ENCODE data around the gene MAP7D3. TPM values are rescaled to one million over a fixed set of nuclear protein-coding genes. Genes with fewer than 3 reads are reported as not detected.

MAP7D3 gene
- total RNA-seq, 1 donor from 2014 or later: 8.2 TPM

- H3K4me1 ChIP-seq: peaks cover 26% of the 10 kb centered on the region
- ATAC-seq (peak in 1 of 2 donors; percentile 29), DNase-seq (no peak)
- intact Hi-C loops (cut with DNase I): no loop called here
- H3K4me3 ChIP-seq: no peak overlapping the region
- H3K9me3 ChIP-seq: no peaks in the 10 kb centered on the region
- H3K27ac ChIP-seq: no peak overlapping the region
- H3K36me3 ChIP-seq: no peaks in the 10 kb centered on the region
- no peak for TF ChIP-seq CTCF (IDR thresholded peaks at IDR 0.05)
- no peaks in the 10 kb centered on the region for H3K27me3 ChIP-seq (ENCODE audit: low read depth)
These were observed 53.2 kb downstream of the MAP7D3 start for GRCh38 chrX:136198010-136198409.

- Histone ChIP-seq H3K27me3 (ENCODE audit: low read depth) (no peaks in the 10 kb centered on the region), H3K27ac (no peak overlapping the region), H3K4me1 (peaks cover 26% of the 10 kb centered on the region), H3K36me3 (no peaks in the 10 kb centered on the region), H3K9me3 (no peaks in the 10 kb centered on the region), H3K4me3 (no peak overlapping the region)
- ATAC-seq (no peak), DNase-seq (no peak)
- no peak for TF ChIP-seq CTCF (IDR thresholded peaks at IDR 0.05)
- intact Hi-C loops (cut with DNase I): no loop called here
These were observed 54.5 kb downstream of the MAP7D3 start for GRCh38 chrX:136196691-136197155.

- ATAC-seq (no peak), DNase-seq (no peak)
- no peak overlapping the region for H3K4me3 ChIP-seq
- TF ChIP-seq CTCF (IDR thresholded peaks at IDR 0.05): no peak
- intact Hi-C loops (cut with DNase I): no loop called here
- no peaks in the 10 kb centered on the region for H3K27me3 ChIP-seq (ENCODE audit: low read depth)
- H3K9me3 ChIP-seq: no peaks in the 10 kb centered on the region
- H3K27ac ChIP-seq: no peak overlapping the region
- H3K4me1 ChIP-seq: peaks cover 26% of the 10 kb centered on the region
- H3K36me3 ChIP-seq: no peaks in the 10 kb centered on the region
These were observed 56.0 kb downstream of the MAP7D3 start for GRCh38 chrX:136195247-136195646.

GRCh38 chrX:136194536-136194935, 56.7 kb downstream of the MAP7D3 start:
- DNase-seq: no peak
- ATAC-seq: no peak

GRCh38 chrX:136193771-136194170, 57.4 kb downstream of the MAP7D3 start:
- Histone ChIP-seq H3K4me3 (no peak overlapping the region), H3K27ac (no peak overlapping the region), H3K9me3 (no peaks in the 10 kb centered on the region), H3K36me3 (no peaks in the 10 kb centered on the region), H3K27me3 (ENCODE audit: low read depth) (no peaks in the 10 kb centered on the region), H3K4me1 (peaks cover 33% of the 10 kb centered on the region)
- no peak for ATAC-seq
- TF ChIP-seq CTCF (IDR thresholded peaks at IDR 0.05): no peak
- intact Hi-C loops (cut with DNase I): no loop called here
- DNase-seq: no peak

More at GRCh38 chrX:136194536-136194935, 56.7 kb downstream of the MAP7D3 start:
- no peaks in the 10 kb centered on the region for H3K9me3 ChIP-seq
- intact Hi-C loops (cut with DNase I): no loop called here
- no peak overlapping the region for H3K4me3 ChIP-seq
- H3K27ac ChIP-seq: no peak overlapping the region
- H3K36me3 ChIP-seq: no peaks in the 10 kb centered on the region
- H3K4me1 ChIP-seq: peaks cover 28% of the 10 kb centered on the region
- TF ChIP-seq CTCF (IDR thresholded peaks at IDR 0.05): no peak
- no peaks in the 10 kb centered on the region for H3K27me3 ChIP-seq (ENCODE audit: low read depth)
